ENCODE data around the gene ALMS1. TPM values are rescaled to one million over a fixed set of nuclear protein-coding genes. Genes with fewer than 3 reads are reported as not detected.

Gene ALMS1
- total RNA-seq, 2 experiments from 2014 or later, result 35.5 to 57.8 TPM

- H3K27ac ChIP-seq (ENCODE audit: low read depth, low read length, poor library complexity, severe bottlenecking), result no peak overlapping the region
- CTCF ChIA-PET (ENCODE audit: unreplicated experiment), result no interaction called here
- no peak overlapping the region for H3K4me3 ChIP-seq (ENCODE audit: low read depth, low read length, poor library complexity, severe bottlenecking)
- H3K79me2 ChIP-seq (ENCODE audit: insufficient read depth, low read depth, low read length), result no peaks in the 10 kb centered on the region
- H3K4me2 ChIP-seq (ENCODE audit: low read length), result no peak overlapping the region
- H2AFZ ChIP-seq (ENCODE audit: low read length), result no peak overlapping the region
- POLR2A ChIA-PET, result interaction anchor here (0.7 to 0.9 kb wide), 2 partner anchors 31 to 150 kb away, joined by 3 read pairs; no protein-coding TSS in a partner anchor
- no peaks in the 10 kb centered on the region for H3K4me1 ChIP-seq (ENCODE audit: insufficient read depth, low read length, poor library complexity, severe bottlenecking)
- intact Hi-C loops (cut with micrococcal nuclease; ENCODE audit: unreplicated experiment), result no loop called here
- H4K20me1 ChIP-seq (ENCODE audit: insufficient read depth, low read length), result no peaks in the 10 kb centered on the region
- BruUV-seq (replicated peaks), result no TSS peak
- H3K9me2 ChIP-seq (ENCODE audit: insufficient read depth, low read length), result no peaks in the 10 kb centered on the region
- no peaks in the 10 kb centered on the region for H3K9me3 ChIP-seq (ENCODE audit: low read length)
- TF ChIP-seq CTCF (conservative IDR thresholded peaks at IDR 0.05; ENCODE audit: low read length), result no peak
- no peak for TF ChIP-seq EZH2phosphoT487 (IDR thresholded peaks at IDR 0.05; ENCODE audit: borderline replicate concordance, low read depth, low read length)
- H3K36me3 ChIP-seq (ENCODE audit: insufficient read depth, low read length), result no peaks in the 10 kb centered on the region
- no peak for DNase-seq (ENCODE audit: low spot score)
Observed at GRCh38 chr2:73373344-73373743, 12.3 kb upstream of the ALMS1 start.

- CTCF ChIA-PET (ENCODE audit: unreplicated experiment), result no interaction called here
- Histone ChIP-seq H3K4me3 (ENCODE audit: low read depth, low read length, poor library complexity, severe bottlenecking) (no peak overlapping the region), H3K4me1 (ENCODE audit: insufficient read depth, low read length, poor library complexity, severe bottlenecking) (no peaks in the 10 kb centered on the region), H3K27ac (ENCODE audit: low read depth, low read length, poor library complexity, severe bottlenecking) (no peak overlapping the region), H2AFZ (ENCODE audit: low read length) (no peak overlapping the region), H3K4me2 (ENCODE audit: low read length) (no peak overlapping the region), H3K9me3 (ENCODE audit: low read length) (no peaks in the 10 kb centered on the region), H3K36me3 (ENCODE audit: insufficient read depth, low read length) (no peaks in the 10 kb centered on the region), H3K79me2 (ENCODE audit: insufficient read depth, low read depth, low read length) (no peaks in the 10 kb centered on the region), H3K9me2 (ENCODE audit: insufficient read depth, low read length) (no peaks in the 10 kb centered on the region), H4K20me1 (ENCODE audit: insufficient read depth, low read length) (no peaks in the 10 kb centered on the region)
- BruUV-seq (replicated peaks), result no TSS peak
- POLR2A ChIA-PET, result interaction anchor here (0.9 to 1.0 kb wide), 2 partner anchors 11 to 31 kb away, joined by 3 to 4 read pairs; partner anchors contain the start of gene ALMS1
- DNase-seq (ENCODE audit: low spot score), result no peak
- no peak for TF ChIP-seq CTCF (conservative IDR thresholded peaks at IDR 0.05; ENCODE audit: low read length)
- TF ChIP-seq EZH2phosphoT487 (IDR thresholded peaks at IDR 0.05; ENCODE audit: borderline replicate concordance, low read depth, low read length), result no peak
- intact Hi-C loops (cut with micrococcal nuclease; ENCODE audit: unreplicated experiment), result no loop called here
Observed at GRCh38 chr2:73374269-73374668, 11.4 kb upstream of the ALMS1 start.

- H3K9me3 ChIP-seq (ENCODE audit: low read length), result no peaks in the 10 kb centered on the region
- H3K4me3 ChIP-seq (ENCODE audit: low read depth, low read length, poor library complexity, severe bottlenecking), result no peak overlapping the region
- H3K79me2 ChIP-seq (ENCODE audit: insufficient read depth, low read depth, low read length), result no peaks in the 10 kb centered on the region
- H3K4me1 ChIP-seq (ENCODE audit: insufficient read depth, low read length, poor library complexity, severe bottlenecking), result no peaks in the 10 kb centered on the region
- TF ChIP-seq CTCF (conservative IDR thresholded peaks at IDR 0.05; ENCODE audit: low read length), result no peak
- TF ChIP-seq EZH2phosphoT487 (IDR thresholded peaks at IDR 0.05; ENCODE audit: borderline replicate concordance, low read depth, low read length), result no peak
- POLR2A ChIA-PET, result no interaction called here
- CTCF ChIA-PET (ENCODE audit: unreplicated experiment), result no interaction called here
- BruUV-seq (replicated peaks), result no TSS peak
- H3K36me3 ChIP-seq (ENCODE audit: insufficient read depth, low read length), result no peaks in the 10 kb centered on the region
- no peaks in the 10 kb centered on the region for H3K9me2 ChIP-seq (ENCODE audit: insufficient read depth, low read length)
- H2AFZ ChIP-seq (ENCODE audit: low read length), result no peak overlapping the region
- intact Hi-C loops (cut with micrococcal nuclease; ENCODE audit: unreplicated experiment), result no loop called here
- H4K20me1 ChIP-seq (ENCODE audit: insufficient read depth, low read length), result no peaks in the 10 kb centered on the region
- DNase-seq (ENCODE audit: low spot score), result no peak
- no peak overlapping the region for H3K27ac ChIP-seq (ENCODE audit: low read depth, low read length, poor library complexity, severe bottlenecking)
- H3K4me2 ChIP-seq (ENCODE audit: low read length), result no peak overlapping the region
Observed at GRCh38 chr2:73376681-73377080, 9.0 kb upstream of the ALMS1 start.
